HUES48 (cell line): ENCODE measurements around the gene VAV3.

Source experiments
- H3K27ac ChIP-seq: one replicate; pipeline ENCODE4 v1.7.0; 2013; ENCODE audit warnings: low read depth, low read length, inconsistent platforms
- H3K27me3 ChIP-seq: 2 replicates; pipeline ENCODE4 v1.6.1; 2013; ENCODE audit warnings: mild to moderate bottlenecking, low read length; ENCODE audit not compliant: control insufficient read depth, insufficient read depth
- H3K36me3 ChIP-seq: 2 replicates; pipeline ENCODE4 v1.6.1; 2013; ENCODE audit warnings: low read length; ENCODE audit not compliant: control insufficient read depth, insufficient read depth
- H3K4me1 ChIP-seq: 2 replicates; pipeline ENCODE4 v1.6.1; 2013; ENCODE audit warnings: mild to moderate bottlenecking, low read length; ENCODE audit not compliant: control insufficient read depth, insufficient read depth
- H3K4me3 ChIP-seq: 2 replicates; pipeline ENCODE4 v1.5.1; 2013; ENCODE audit warnings: mild to moderate bottlenecking, low read depth, low read length
- H3K9ac ChIP-seq: 2 replicates; pipeline ENCODE4 v1.6.1; 2013; ENCODE audit warnings: mild to moderate bottlenecking, low read depth, low read length, moderate library complexity
- H3K9me3 ChIP-seq: 2 replicates; pipeline ENCODE4 v1.6.1; 2013; ENCODE audit warnings: low read length; ENCODE audit not compliant: control insufficient read depth, insufficient read depth

The VAV3 gene

GRCh38 chr1:107590087-107590486 lies 374.9 kb downstream of the VAV3 start:
- no peaks in the 10 kb centered on the region for H3K27me3 ChIP-seq
- H3K27ac ChIP-seq = no peak overlapping the region
- H3K9ac ChIP-seq = no peak overlapping the region
- H3K4me3 ChIP-seq = no peak overlapping the region
- H3K4me1 ChIP-seq = no peaks in the 10 kb centered on the region
- H3K36me3 ChIP-seq = no peaks in the 10 kb centered on the region
- H3K9me3 ChIP-seq = no peaks in the 10 kb centered on the region

GRCh38 chr1:107588321-107588720 lies 376.7 kb downstream of the VAV3 start:
- Histone ChIP-seq H3K4me3 (no peak overlapping the region), H3K36me3 (no peaks in the 10 kb centered on the region), H3K9me3 (no peaks in the 10 kb centered on the region), H3K27me3 (no peaks in the 10 kb centered on the region), H3K4me1 (no peaks in the 10 kb centered on the region), H3K9ac (no peak overlapping the region), H3K27ac (no peak overlapping the region)

GRCh38 chr1:107575226-107575625 lies 389.8 kb downstream of the VAV3 start:
- Histone ChIP-seq H3K36me3 (no peaks in the 10 kb centered on the region), H3K27me3 (no peaks in the 10 kb centered on the region), H3K4me1 (no peaks in the 10 kb centered on the region), H3K9me3 (no peaks in the 10 kb centered on the region), H3K9ac (no peak overlapping the region), H3K27ac (no peak overlapping the region), H3K4me3 (no peak overlapping the region)

DNA sequence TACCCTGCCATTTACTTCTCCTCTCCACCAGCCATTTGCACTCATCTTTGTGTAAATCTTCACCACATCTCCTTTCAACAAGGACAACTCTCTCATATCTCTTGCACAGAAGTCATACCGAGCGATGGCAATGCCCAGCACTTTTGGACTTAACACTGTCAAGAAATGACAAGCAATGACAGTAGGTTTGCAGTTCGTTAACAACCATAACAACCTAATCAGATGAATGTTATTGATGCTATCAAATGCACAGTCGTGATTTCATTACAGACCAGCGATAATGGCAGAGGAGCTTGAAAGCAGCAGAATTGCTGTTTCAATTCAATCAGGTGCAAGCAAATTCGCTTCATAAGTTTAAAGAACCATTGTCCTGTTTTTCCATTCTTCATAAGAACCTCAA lies 390.9 kb downstream of the VAV3 start:
- Histone ChIP-seq H3K36me3 (no peaks in the 10 kb centered on the region), H3K9me3 (no peaks in the 10 kb centered on the region), H3K4me3 (no peak overlapping the region), H3K27me3 (no peaks in the 10 kb centered on the region), H3K9ac (no peak overlapping the region), H3K4me1 (no peaks in the 10 kb centered on the region), H3K27ac (no peak overlapping the region)

- Histone ChIP-seq H3K9me3 (no peaks in the 10 kb centered on the region), H3K9ac (no peak overlapping the region), H3K36me3 (no peaks in the 10 kb centered on the region), H3K27ac (no peak overlapping the region), H3K4me1 (no peaks in the 10 kb centered on the region), H3K27me3 (no peaks in the 10 kb centered on the region), H3K4me3 (no peak overlapping the region)
These were observed 392.2 kb downstream of the VAV3 start for GRCh38 chr1:107572674-107573211.

DNA sequence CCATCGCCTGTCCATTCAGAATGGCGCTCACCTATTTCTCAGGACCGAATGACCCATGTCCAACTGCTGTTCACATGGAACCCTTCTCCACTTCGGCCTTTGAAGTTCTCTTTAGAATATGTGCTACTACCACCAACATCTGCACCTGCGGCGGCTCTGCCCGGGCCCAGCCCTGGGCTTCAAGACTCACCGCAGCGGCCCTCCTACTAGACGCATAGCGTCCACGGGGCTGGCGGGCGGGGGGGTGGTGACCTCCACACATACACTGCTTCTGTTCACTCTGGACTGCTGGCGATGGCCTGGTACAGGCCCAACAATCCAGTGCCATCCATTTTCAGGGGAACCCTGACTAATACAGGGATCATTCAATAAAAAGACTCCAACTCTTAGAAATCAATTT lies 394.2 kb downstream of the VAV3 start:
- Histone ChIP-seq H3K9me3 (no peaks in the 10 kb centered on the region), H3K27ac (no peak overlapping the region), H3K27me3 (no peaks in the 10 kb centered on the region), H3K36me3 (no peaks in the 10 kb centered on the region), H3K4me3 (no peak overlapping the region), H3K4me1 (no peaks in the 10 kb centered on the region), H3K9ac (no peak overlapping the region)

DNA sequence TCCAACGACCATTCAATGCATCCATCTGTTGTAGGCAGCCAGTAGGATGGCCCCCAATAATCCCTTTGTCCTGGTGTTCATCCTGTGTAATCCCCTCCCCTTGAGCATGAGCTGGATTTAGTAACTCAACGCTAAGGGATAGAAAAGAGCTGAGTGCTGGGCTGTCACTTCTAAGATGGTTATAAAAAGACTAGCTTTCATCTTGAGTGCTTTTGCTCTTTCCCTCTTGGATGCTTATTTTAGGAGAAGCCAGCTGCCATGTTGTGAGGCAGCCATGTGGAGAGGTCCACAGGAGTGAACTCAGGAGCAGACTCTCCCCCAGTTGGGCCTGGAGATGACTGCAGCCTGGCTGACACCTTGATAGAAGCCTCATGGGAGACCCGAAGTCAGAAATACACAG lies 401.5 kb downstream of the VAV3 start:
- no peak overlapping the region for H3K27ac ChIP-seq
- H3K4me3 ChIP-seq = no peak overlapping the region
- H3K9me3 ChIP-seq = no peaks in the 10 kb centered on the region
- no peaks in the 10 kb centered on the region for H3K36me3 ChIP-seq
- no peaks in the 10 kb centered on the region for H3K27me3 ChIP-seq
- 0 out of 2 replicates have a peak, but pooled peaks cover 2% of the 10 kb centered on the region for H3K4me1 ChIP-seq
- no peak overlapping the region for H3K9ac ChIP-seq

- H3K27me3 ChIP-seq = no peaks in the 10 kb centered on the region
- no peak overlapping the region for H3K4me3 ChIP-seq
- no peaks in the 10 kb centered on the region for H3K36me3 ChIP-seq
- no peak overlapping the region for H3K27ac ChIP-seq
- H3K9me3 ChIP-seq = no peaks in the 10 kb centered on the region
- 0 out of 2 replicates have a peak, but pooled peaks cover 2% of the 10 kb centered on the region for H3K4me1 ChIP-seq
- H3K9ac ChIP-seq = no peak overlapping the region
These were observed 405.1 kb downstream of the VAV3 start for GRCh38 chr1:107559881-107560280.

- Histone ChIP-seq H3K9me3 (no peaks in the 10 kb centered on the region), H3K27ac (no peak overlapping the region), H3K4me3 (no peak overlapping the region), H3K4me1 (no peaks in the 10 kb centered on the region), H3K9ac (no peak overlapping the region), H3K27me3 (no peaks in the 10 kb centered on the region), H3K36me3 (no peaks in the 10 kb centered on the region)
These were observed 407.9 kb downstream of the VAV3 start for GRCh38 chr1:107557095-107557494.

- H3K27ac ChIP-seq = no peak overlapping the region
- H3K4me3 ChIP-seq = no peak overlapping the region
- H3K36me3 ChIP-seq = no peaks in the 10 kb centered on the region
- H3K27me3 ChIP-seq = no peaks in the 10 kb centered on the region
- no peak overlapping the region for H3K9ac ChIP-seq
- no peaks in the 10 kb centered on the region for H3K4me1 ChIP-seq
- no peaks in the 10 kb centered on the region for H3K9me3 ChIP-seq
These were observed 409.4 kb downstream of the VAV3 start for GRCh38 chr1:107555578-107555977.

- Histone ChIP-seq H3K27me3 (no peaks in the 10 kb centered on the region), H3K4me1 (no peaks in the 10 kb centered on the region), H3K9ac (no peak overlapping the region), H3K4me3 (no peak overlapping the region), H3K27ac (no peak overlapping the region), H3K9me3 (no peaks in the 10 kb centered on the region), H3K36me3 (no peaks in the 10 kb centered on the region)
These were observed 412.2 kb downstream of the VAV3 start for GRCh38 chr1:107552781-107553180.

- H3K36me3 ChIP-seq = no peaks in the 10 kb centered on the region
- no peaks in the 10 kb centered on the region for H3K9me3 ChIP-seq
- no peak overlapping the region for H3K4me3 ChIP-seq
- no peak overlapping the region for H3K27ac ChIP-seq
- no peaks in the 10 kb centered on the region for H3K27me3 ChIP-seq
- no peaks in the 10 kb centered on the region for H3K4me1 ChIP-seq
- H3K9ac ChIP-seq = no peak overlapping the region
These were observed 413.5 kb downstream of the VAV3 start for GRCh38 chr1:107551456-107551855.
